Nephron (organoid): ENCODE measurements around the gene PRIMA1.
A peak's percentile ranks its signal among the peaks of the same experiment; 100 is the strongest.

Experiments used
- H3K27ac Mint-ChIP-seq, 3 experiments: 2 replicates each; pipeline ENCODE4 v1.8.0; 2020; ENCODE audit warnings: mixed read lengths in 3 of 3, mild to moderate bottlenecking in 2 of 3, moderate library complexity in 1 of 3
- H3K27me3 Mint-ChIP-seq: 2 replicates; pipeline ENCODE4 v1.8.0; 2021; ENCODE audit warnings: low read depth, mild to moderate bottlenecking, moderate library complexity, mixed read lengths
- H3K36me3 Mint-ChIP-seq: 2 replicates; pipeline ENCODE4 v1.8.0; 2020; ENCODE audit warnings: low read depth, mixed read lengths
- H3K4me1 Mint-ChIP-seq: 2 replicates; pipeline ENCODE4 v1.8.0; 2020; ENCODE audit warnings: mixed read lengths
- H3K4me3 Mint-ChIP-seq, 3 experiments: 2 replicates each; pipeline ENCODE4 v1.8.0; 2020; ENCODE audit warnings: mild to moderate bottlenecking in 3 of 3, mixed read lengths in 3 of 3, moderate library complexity in 2 of 3
- H3K9me3 Mint-ChIP-seq: 2 replicates; pipeline ENCODE4 v1.8.0; 2020; ENCODE audit warnings: mixed read lengths
- CTCF ChIP-seq, 3 experiments: fragments of 200-600 bp; sonication (generic); IDR thresholded peaks; one replicate each; pipeline ENCODE4 v1.5.0; 2021; ENCODE audit warnings: antibody characterized with exemption in 3 of 3; ENCODE audit not compliant: unreplicated experiment in 3 of 3

The PRIMA1 gene

GRCh38 chr14:93788293-93788542 lies at the start of gene PRIMA1:
PRIMA1 (minus strand) TSS chr14:93788485; CDS start chr14:93787718, 767 bp downstream.
- Mint-ChIP-seq H3K4me1 (peaks cover 45% of the 10 kb centered on the region), H3K27me3 (peaks cover 83% of the 10 kb centered on the region), H3K27ac (peak within 1 kb of the TSS; percentile 19 to 67 (median 23))

GRCh38 chr14:93834699-93835371 lies 46.5 kb upstream of the PRIMA1 start:
- Mint-ChIP-seq H3K4me1 (no peaks in the 10 kb centered on the region), H3K9me3 (no peaks in the 10 kb centered on the region)
- TF ChIP-seq CTCF (IDR thresholded peaks at IDR 0.05; ENCODE audit: unreplicated experiment in 3 of 3): no peak

More at GRCh38 chr14:93788293-93788542, at the start of gene PRIMA1:
- Mint-ChIP-seq H3K36me3 (no peaks in the 10 kb centered on the region), H3K4me3 (peak within 1 kb of the TSS; percentile 78 to 83 (median 81)), H3K9me3 (peaks cover 4% of the 10 kb centered on the region)
- TF ChIP-seq CTCF (IDR thresholded peaks at IDR 0.05; ENCODE audit: unreplicated experiment in 3 of 3): no peak

GRCh38 chr14:93832665-93833064 lies 44.4 kb upstream of the PRIMA1 start:
- no peak overlapping the region for H3K4me3 Mint-ChIP-seq

More at GRCh38 chr14:93834699-93835371, 46.5 kb upstream of the PRIMA1 start:
- Mint-ChIP-seq H3K27ac (no peak overlapping the region), H3K36me3 (no peaks in the 10 kb centered on the region), H3K4me3 (no peak overlapping the region), H3K27me3 (peaks cover 25% of the 10 kb centered on the region)

GRCh38 chr14:93832081-93832480 lies 43.8 kb upstream of the PRIMA1 start:
- Mint-ChIP-seq H3K4me3 (no peak overlapping the region), H3K36me3 (no peaks in the 10 kb centered on the region), H3K9me3 (no peaks in the 10 kb centered on the region), H3K4me1 (no peaks in the 10 kb centered on the region), H3K27ac (no peak overlapping the region), H3K27me3 (peaks cover 25% of the 10 kb centered on the region)
- TF ChIP-seq CTCF (IDR thresholded peaks at IDR 0.05; ENCODE audit: unreplicated experiment in 3 of 3): no peak

More at GRCh38 chr14:93832665-93833064, 44.4 kb upstream of the PRIMA1 start:
- TF ChIP-seq CTCF (IDR thresholded peaks at IDR 0.05; ENCODE audit: unreplicated experiment in 3 of 3): no peak
- Mint-ChIP-seq H3K36me3 (no peaks in the 10 kb centered on the region), H3K9me3 (no peaks in the 10 kb centered on the region), H3K27ac (no peak overlapping the region), H3K27me3 (peaks cover 29% of the 10 kb centered on the region), H3K4me1 (no peaks in the 10 kb centered on the region)

- no peaks in the 10 kb centered on the region for H3K9me3 Mint-ChIP-seq
- no peak overlapping the region for H3K4me3 Mint-ChIP-seq
- TF ChIP-seq CTCF (IDR thresholded peaks at IDR 0.05; ENCODE audit: unreplicated experiment in 3 of 3): no peak
- no peaks in the 10 kb centered on the region for H3K4me1 Mint-ChIP-seq
- H3K36me3 Mint-ChIP-seq: no peaks in the 10 kb centered on the region
- H3K27ac Mint-ChIP-seq: no peak overlapping the region
- H3K27me3 Mint-ChIP-seq: peaks cover 32% of the 10 kb centered on the region
Measured at GRCh38 chr14:93830753-93831461, 42.6 kb upstream of the PRIMA1 start.
